HG03095 (cell line): ENCODE data around the gene VANGL1.

ENCODE experiments used
- ATAC-seq: cut with Tn5 transposase; IDR thresholded peaks from one replicate; pipeline ENCODE4 v1.9.1; 2021; ENCODE audit warnings: moderate library complexity; ENCODE audit not compliant: unreplicated experiment

VANGL1 gene

GRCh38 chr1:115643666-115644065, 1.9 kb downstream of the VANGL1 start:
- ATAC-seq = no peak

- ATAC-seq = no peak
Measured at GRCh38 chr1:115644109-115644508, 2.3 kb downstream of the VANGL1 start.

GRCh38 chr1:115647047-115647446, 5.3 kb downstream of the VANGL1 start:
- ATAC-seq = no peak

- ATAC-seq = no peak
Measured at GRCh38 chr1:115647507-115647906, 5.7 kb downstream of the VANGL1 start.

DNA sequence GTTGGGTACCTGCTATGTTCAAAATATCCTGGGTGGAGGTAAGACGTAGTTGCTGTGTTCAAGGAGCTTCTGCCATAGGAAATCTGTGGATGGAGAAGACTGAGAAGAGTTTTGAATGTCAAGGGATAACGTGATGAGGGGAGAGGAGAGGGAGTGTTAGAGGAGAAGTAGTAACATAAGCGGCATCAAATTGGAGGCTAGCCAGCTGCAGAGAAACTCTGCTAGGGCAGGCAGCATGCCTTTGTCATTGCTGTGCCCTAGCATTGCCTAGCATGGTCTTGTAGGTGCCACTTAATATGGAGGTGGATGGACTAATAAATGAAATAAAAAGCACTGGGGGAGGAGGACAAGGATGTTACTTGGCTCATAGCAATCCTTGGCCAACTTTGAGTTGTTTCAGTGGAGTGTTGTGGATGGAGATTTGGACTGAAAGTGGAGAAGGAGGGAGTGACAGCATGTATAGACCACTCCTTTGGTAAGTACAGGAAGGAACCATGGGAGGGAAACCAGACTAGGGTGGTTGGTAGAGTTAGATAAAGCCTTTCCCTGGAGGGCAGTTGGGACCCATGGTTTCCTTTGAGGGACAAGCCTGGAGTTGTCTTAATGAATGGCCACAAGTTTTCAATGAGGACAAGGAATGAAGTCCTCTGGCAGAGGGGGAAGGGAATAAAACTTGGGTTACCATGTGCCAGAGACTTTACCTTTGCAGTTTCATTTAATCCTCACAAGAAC, 6.3 kb downstream of the VANGL1 start:
- no peak for ATAC-seq

DNA sequence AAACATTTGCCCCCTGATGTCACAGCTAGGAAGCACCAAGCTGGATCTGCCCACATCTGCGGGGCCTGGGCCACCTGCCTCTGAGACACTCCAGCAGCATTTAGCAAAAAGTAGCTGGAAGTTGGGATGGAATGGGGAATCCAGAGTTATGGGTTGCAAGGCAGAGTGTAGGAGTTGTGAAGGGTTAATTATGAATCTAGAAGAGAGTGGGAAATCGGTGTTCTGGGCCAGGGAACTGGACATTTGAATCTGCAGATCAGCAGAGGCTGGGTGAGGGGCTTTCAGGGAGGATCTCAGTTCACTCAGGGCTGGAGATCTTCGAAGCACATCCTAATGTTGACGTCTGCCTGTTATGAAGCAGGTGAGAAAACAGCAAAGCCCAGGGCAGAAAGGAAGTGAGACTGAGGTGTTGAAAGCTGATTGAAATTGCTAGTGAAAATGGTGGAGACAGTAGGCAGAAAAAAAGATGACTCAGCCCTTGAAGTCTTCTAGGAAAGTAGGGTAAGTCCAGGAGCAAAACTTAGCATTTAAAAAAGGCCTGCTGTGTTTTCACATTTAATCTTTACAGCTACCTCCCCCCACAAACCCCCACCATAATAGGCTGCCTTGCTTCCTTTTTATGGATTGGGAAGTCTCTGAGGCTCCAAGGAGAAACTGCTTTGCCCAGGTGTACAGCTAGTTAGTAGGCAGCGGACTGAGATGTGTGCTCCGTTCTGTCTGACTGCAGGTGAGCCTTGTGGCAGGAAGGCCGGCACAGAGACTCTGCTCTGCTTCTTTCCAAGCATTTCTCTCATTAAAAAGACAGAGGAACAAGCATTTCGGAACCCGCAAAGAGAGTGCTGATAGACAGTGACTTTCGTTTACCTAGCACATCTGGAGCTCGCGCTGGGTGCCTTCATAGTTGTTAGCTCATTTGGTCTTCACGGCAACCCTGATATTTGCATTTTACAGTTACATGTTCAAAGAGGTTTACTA, 7.2 kb downstream of the VANGL1 start:
- ATAC-seq = peak; percentile 83

- ATAC-seq = no peak
Measured at GRCh38 chr1:115649964-115650363, 8.2 kb downstream of the VANGL1 start.

- no peak for ATAC-seq
Measured at GRCh38 chr1:115650961-115651360, 9.2 kb downstream of the VANGL1 start.

DNA sequence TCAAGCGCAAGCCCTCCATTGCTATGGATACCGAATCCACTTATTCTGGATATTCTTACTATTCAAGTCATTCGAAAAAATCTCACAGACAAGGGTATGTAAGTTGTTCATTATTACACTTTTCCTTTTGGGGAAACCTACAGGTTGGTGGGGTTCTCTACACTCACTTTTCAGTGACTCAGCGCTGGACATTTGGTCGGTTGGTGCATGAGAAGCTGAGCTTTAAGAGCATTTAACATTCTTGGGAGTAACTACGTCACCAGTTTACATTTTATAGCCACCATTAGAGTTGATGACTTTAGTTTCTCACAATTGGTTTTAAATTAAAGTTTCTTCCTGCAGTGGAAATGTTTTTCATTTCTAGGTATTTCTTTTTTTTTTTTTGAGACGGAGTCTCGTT, 9.6 kb downstream of the VANGL1 start:
- no peak for ATAC-seq

- ATAC-seq = no peak
Measured at GRCh38 chr1:115652236-115652788, 10.5 kb downstream of the VANGL1 start.

DNA sequence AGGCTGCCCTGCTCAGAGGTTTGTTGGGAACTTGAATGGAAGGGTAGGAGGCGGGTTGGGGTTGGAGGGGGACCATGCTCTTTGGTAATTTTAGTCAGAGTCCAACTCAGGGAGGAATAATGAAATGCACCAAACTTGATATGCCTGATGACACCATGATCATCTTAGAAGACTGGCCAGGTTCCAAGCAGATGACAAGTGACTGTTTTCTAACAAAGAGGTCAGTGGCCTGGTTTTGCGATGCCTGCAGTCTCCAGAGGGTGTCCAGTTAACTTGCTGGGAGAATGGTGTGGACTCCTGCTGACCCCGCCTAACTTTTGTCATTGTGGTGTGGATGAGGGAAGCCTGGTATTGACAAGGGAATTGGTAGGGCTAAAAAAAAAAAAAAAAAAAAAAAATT, 12.4 kb downstream of the VANGL1 start:
- no peak for ATAC-seq

DNA sequence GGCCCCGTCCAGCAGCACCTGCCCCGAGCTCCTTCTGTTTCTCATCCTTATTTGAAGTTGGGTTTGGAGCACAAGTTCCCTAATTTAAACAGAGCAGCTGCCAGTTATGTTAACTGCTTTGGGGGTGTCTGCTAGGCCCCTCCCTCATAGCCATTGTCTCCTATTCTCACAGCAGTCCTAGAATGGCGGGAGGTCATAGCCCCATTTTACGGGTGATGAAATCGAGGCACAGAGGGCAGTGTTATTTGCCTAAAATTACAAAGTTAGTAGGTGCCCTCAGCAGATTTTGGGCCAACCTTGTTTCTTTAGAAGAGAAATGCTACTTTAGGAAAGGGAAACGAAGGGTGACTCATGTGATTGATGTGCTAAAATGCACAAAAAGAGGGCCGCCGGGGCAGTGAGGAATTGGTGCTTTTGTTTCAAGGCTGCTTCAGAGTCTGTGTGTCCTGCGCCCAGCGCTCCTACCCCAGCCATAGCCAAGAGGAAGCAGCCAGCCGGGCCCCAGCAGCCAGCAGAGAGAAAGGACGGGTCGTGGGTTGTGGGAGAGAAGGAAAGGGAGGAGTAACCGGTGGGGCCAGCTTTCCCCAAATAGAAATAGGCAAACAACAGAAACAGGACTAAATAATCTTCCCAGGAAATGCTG, 13.0 kb downstream of the VANGL1 start:
- ATAC-seq = no peak

DNA sequence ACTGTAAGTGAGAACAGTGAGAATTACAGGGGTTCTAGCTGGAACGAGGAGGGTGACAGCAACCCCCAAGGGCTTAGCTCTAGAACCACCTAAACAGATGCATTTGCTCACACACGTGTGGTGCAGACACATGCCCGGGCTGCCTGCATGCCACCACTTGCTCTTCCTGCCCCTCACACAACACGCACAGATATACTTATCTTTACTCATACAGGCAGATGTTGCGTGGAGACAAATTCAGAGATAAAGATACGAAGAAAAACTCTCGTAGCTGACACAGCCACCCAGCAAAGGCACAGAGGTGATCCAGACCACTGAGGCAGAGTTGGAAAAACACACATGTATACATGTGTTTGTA, 13.5 kb downstream of the VANGL1 start:
- ATAC-seq = no peak

- ATAC-seq = no peak
Measured at GRCh38 chr1:115655916-115656315, 14.1 kb downstream of the VANGL1 start.

DNA sequence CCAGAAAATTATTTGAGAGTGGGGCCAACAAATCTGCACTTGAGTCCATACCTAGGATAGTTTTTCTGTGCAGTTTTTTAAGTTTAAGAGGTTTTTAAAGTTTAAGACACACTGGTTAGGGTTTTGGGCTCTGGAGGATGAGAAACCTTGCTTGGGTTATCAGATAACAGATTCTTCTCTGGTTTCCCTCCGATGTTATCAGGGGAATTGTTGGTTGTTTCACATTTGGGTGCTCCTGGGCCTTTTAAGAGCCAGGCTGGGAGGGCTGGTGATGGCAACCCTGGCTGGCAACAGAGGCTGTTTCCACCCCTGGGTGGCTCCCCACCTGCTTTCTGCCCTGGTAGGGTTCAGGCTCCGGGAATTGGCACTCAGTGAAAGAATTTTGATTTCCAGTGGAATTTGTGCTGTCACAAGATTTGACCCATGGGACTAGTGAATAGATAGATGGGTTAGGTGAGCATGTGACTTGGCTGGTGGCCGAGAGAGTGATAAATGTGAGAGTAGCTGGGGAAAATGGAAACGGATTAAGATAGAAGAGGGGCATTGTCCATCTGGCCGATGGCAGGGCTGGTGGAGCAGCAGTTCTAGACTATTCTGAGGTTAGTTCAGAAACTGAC, 14.8 kb downstream of the VANGL1 start:
- no peak for ATAC-seq

DNA sequence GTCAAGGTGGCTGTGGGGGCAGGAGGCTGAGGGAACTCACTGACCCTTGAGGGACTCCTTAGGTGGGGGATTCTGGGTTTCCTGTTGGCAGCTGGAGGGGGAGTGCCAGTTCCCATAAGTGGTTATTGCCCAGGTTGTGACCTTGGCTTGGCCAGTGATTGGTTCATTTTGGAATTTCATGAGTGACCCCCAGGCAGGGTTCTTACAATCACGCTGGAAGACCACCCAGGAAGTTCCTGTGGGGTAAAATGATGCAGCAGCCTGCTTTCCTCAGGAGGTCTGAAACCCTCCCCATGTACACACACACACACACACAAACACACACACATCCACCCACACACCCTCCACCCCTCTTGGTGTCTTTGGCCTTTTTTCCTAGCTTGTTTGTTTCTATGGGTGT, 16.9 kb downstream of the VANGL1 start:
- ATAC-seq = no peak

DNA sequence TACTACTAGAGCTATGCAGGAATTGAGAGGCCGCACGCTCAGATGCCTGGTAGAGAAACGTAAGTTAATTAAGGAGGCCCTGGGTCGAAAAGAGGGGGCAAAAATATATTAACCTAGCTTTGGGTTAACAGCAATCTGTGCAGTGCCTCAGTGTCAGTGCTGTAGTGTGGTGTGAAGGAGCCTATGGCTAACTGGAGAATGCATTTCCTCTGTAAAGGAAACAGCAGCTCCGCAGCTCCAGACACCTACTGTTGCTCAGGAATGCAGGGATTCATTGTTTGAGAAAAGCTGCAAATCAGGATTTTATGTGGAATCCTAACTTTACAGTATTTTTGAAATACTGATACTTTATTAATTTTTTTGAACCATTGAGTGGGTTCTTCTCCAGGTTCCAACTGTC, 18.4 kb downstream of the VANGL1 start:
- no peak for ATAC-seq

DNA sequence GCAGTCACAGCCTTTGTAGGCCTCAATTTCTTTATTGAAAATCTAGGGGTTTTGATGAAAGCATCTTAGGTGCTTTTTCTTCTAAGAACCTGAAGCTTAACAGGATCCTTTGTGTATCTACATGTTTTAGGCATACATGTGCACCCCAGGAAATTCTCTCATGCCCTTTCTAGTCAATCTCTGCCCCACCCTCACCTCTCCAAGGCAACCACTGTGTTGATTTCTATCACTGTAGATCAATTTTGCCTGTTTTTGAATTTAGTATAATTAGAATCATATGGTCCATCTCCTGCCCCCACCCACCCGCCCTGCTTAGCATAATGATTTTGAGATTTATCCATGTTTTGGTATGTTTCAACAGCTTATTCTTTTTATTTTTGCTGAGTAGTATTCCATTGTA, 19.4 kb downstream of the VANGL1 start:
- ATAC-seq = no peak

- no peak for ATAC-seq
Measured at GRCh38 chr1:115665319-115666096, 23.7 kb downstream of the VANGL1 start.

DNA sequence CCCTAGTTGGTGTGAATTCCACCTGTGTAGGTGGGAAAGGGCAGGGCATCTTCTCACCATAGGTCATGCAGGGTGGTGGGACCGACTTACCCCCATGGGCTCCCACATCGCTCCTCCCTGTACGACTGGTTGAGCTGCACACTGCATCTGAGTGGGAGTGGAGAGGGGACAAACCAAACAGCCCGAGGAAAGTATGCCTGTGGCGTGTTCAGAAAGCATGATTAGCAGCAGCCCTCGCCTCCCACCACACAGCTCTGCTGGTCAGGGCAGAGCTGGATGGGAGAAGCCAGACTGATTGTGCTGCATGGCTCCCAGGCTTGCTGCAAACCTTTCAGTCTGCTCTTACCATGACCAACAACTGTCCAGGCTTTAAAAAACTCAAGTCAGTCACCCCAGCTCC, 24.4 kb downstream of the VANGL1 start:
- no peak for ATAC-seq
